GM12878 (cell line): Measurements from ENCODE around the gene C1orf35. TPM values are rescaled to one million over a fixed set of nuclear protein-coding genes. Genes with fewer than 3 reads are reported as not detected.
A peak's percentile ranks its signal among the peaks of the same experiment; 100 is the strongest.

Experiments used
- ATAC-seq: fragments of 200-7000 bp; cut with Tn5 transposase; 3 replicates; pipeline ENCODE4 v1.9.1; 2020; ENCODE audit warnings: mild to moderate bottlenecking, moderate library complexity
- BruUV-seq: library from RNA; stranded (reverse); fragments of 400-500 nt; replicated peaks from 2 replicates; lab custom pipeline; 2021; lab: Mats Ljungman, UMichigan
- CTCF ChIA-PET: fragments of 300-600 bp; sonication (Branson Sonifier 250); formaldehyde crosslinking; extraction: SDS; loops from one replicate; lab custom pipeline; 2021; ENCODE audit warnings: inconsistent platforms; lab: Yijun Ruan, JAX
- POLR2A ChIA-PET: fragments of 350-600 bp; formaldehyde crosslinking; extraction: SDS; loops from one replicate; lab custom pipeline; 2021; ENCODE audit warnings: inconsistent platforms; lab: Charles Lee
- RAD21 ChIA-PET: fragments of 300-600 bp; sonication (Branson Sonifier 250); formaldehyde crosslinking; loops from one replicate; lab custom pipeline; 2023; ENCODE audit warnings: antibody characterized with exemption; ENCODE audit not compliant: unreplicated experiment; lab: Charles Lee
- SMC1A ChIA-PET: fragments of 300-600 bp; sonication (Branson Sonifier 250); formaldehyde crosslinking; loops from one replicate; lab custom pipeline; 2023; ENCODE audit not compliant: unreplicated experiment, uncharacterized antibody; lab: Charles Lee
- DNase-seq: peaks from one replicate; pipeline ENCODE4 v3.0.0-alpha.2; 2011; ENCODE audit warnings: low read depth, low spot score
- FAIRE-seq: peaks from 3 replicates; lab custom pipeline; 2011; peaks lifted over from hg19 to GRCh38; lab: Jason Lieb, UNC
- H2AFZ ChIP-seq: 2 replicates; pipeline ENCODE4 v1.6.0; 2011; ENCODE audit warnings: low read depth, low read length, control low read depth; ENCODE audit not compliant: control insufficient read depth
- H3K27ac ChIP-seq: 2 replicates; pipeline ENCODE4 v1.5.1; 2011; ENCODE audit warnings: control low read depth; ENCODE audit not compliant: control insufficient read depth, insufficient read depth
- H3K27me3 ChIP-seq, 2 experiments: replicated peaks in 1 of 2; 2 replicates each; pipeline versions ENCODE4 v1.6.0 to v1.6.1; 2011; ENCODE audit warnings: low read length in 1 of 2; ENCODE audit not compliant: control insufficient read depth in 2 of 2, insufficient read depth in 2 of 2
- H3K36me3 ChIP-seq, 2 experiments: 2 replicates each; pipeline ENCODE4 v1.5.1; 2011; ENCODE audit warnings: low read length in 1 of 2; ENCODE audit not compliant: control insufficient read depth in 2 of 2, insufficient read depth in 2 of 2
- H3K4me1 ChIP-seq: 2 replicates; pipeline ENCODE4 v1.6.1; 2011; ENCODE audit warnings: mild to moderate bottlenecking, low read length, moderate library complexity, mixed read lengths; ENCODE audit not compliant: control insufficient read depth, insufficient read depth
- H3K4me2 ChIP-seq: 2 replicates; pipeline ENCODE4 v1.6.0; 2011; ENCODE audit warnings: control low read depth; ENCODE audit not compliant: control insufficient read depth, insufficient read depth
- H3K4me3 ChIP-seq: fragments of 200-600 bp; sonication (generic); 2 replicates; pipeline ENCODE4 v1.5.1; 2016
- H3K79me2 ChIP-seq: 2 replicates; pipeline ENCODE4 v1.6.0; 2011; ENCODE audit warnings: low read length; ENCODE audit not compliant: control insufficient read depth, insufficient read depth
- H3K9ac ChIP-seq: 2 replicates; pipeline ENCODE4 v1.8.0; 2011; ENCODE audit warnings: low read length, control low read depth, mixed read lengths; ENCODE audit not compliant: control insufficient read depth, insufficient read depth
- H3K9me3 ChIP-seq: replicated peaks from 3 replicates; pipeline ENCODE4 v1.5.1; 2011; ENCODE audit warnings: mild to moderate bottlenecking, low read length; ENCODE audit not compliant: control insufficient read depth, insufficient read depth
- H4K20me1 ChIP-seq: 2 replicates; pipeline ENCODE4 v1.6.0; 2011; ENCODE audit not compliant: control insufficient read depth, insufficient read depth
- HDGF ChIP-seq: fragments of 450-650 bp; IDR thresholded peaks from 2 replicates; pipeline ENCODE4 v1.6.1; 2016; ENCODE audit warnings: antibody characterized with exemption
- MAX ChIP-seq: IDR thresholded peaks from 2 replicates; pipeline ENCODE4 v1.6.1; 2012; ENCODE audit warnings: low read depth, low read length, improper control_type of control experiment
- PRDM15 ChIP-seq: fragments of 450-650 bp; formaldehyde crosslinking; IDR thresholded peaks from 2 replicates; pipeline ENCODE4 v1.4.0; 2020; ENCODE audit warnings: mild to moderate bottlenecking, moderate library complexity
- SREBF2 ChIP-seq: IDR thresholded peaks from 2 replicates; pipeline ENCODE4 v1.6.1; 2012; ENCODE audit warnings: mild to moderate bottlenecking, low read length
- YY1 ChIP-seq: IDR thresholded peaks from 2 replicates; pipeline ENCODE4 v1.6.1; 2011; ENCODE audit warnings: low read depth, mild to moderate bottlenecking, low read length
- WGBS: methylation state at CpG from one replicate; pipeline ENCODE4 v1.1.6; 2016; ENCODE audit warnings: low lambda C conversion rate; ENCODE audit not compliant: insufficient replicate concordance, insufficient coverage; ENCODE audit errors: missing lambda C conversion rate; 5-methylcytosine and 5-hydroxymethylcytosine counted together
- in situ Hi-C: fragments of 300-500 bp; cut with MboI; formaldehyde crosslinking; loops from 9 replicates; pipeline ENCODE4 v1.14.3; 2018; ENCODE audit warnings: mixed read lengths
- intact Hi-C: fragments of 100-400 bp; cut with micrococcal nuclease; formaldehyde crosslinking; loops from one replicate; pipeline ENCODE4 v1.14.2; 2022; ENCODE audit not compliant: unreplicated experiment
- polyA plus RNA-seq, 11 experiments: library from polyadenylated mRNA; depleted of rRNA in 4 of 11; unstranded in 6 of 11; stranded (reverse) in 5 of 11; fragments of >200 nt; fragmentation: Nextera tagmentation in 4 of 11; fragmentation: Illumina TruSeq in 1 of 11; extraction: Ambion mirVana in 4 of 11; extraction: Trizol in 1 of 11; gene quantifications; 1 replicate in 1 of 11; 2 replicates in 10 of 11; pipeline versions ENCODE4 v1.2.1 to v1.2.3, GENCODE V29; 2011 to 2016; ENCODE audit warnings: inconsistent platforms in 2 of 11, missing spikeins in 2 of 11, low read depth in 1 of 11
- total RNA-seq, 4 experiments: library from RNA; depleted of rRNA in 3 of 4; stranded (reverse); fragments of >200 nt in 3 of 4; fragmentation: Illumina TruSeq in 1 of 4; extraction: Trizol in 1 of 4; gene quantifications; 2 replicates each; pipeline versions ENCODE4 v1.2.1 to v1.2.3, GENCODE V29; 2013 to 2021

The C1orf35 gene
- total and polyA plus RNA-seq, 10 of the 15 experiments (the other 5 are each of a cell fraction or from before 2014, with no cell fraction given): 2.5 to 27.0 (median 10.6) TPM

GRCh38 chr1:228082214-228082917, 20.8 kb downstream of the C1orf35 start, which contains the start of gene ARF1 (continued):
- no peak for TF ChIP-seq MAX
- TF ChIP-seq YY1: peak; percentile 98
- TF ChIP-seq SREBF2: no peak
- TF ChIP-seq PRDM15: no peak

GRCh38 chr1:228081578-228082213, 21.4 kb downstream of the C1orf35 start:
- RAD21 ChIA-PET: interaction anchor here (1.2 to 1.4 kb wide), 2 partner anchors 45 to 56 kb away, joined by 4 to 5 read pairs; no protein-coding TSS in a partner anchor
- H2AFZ ChIP-seq: peak overlapping the region; percentile 93
- SMC1A ChIA-PET: interaction anchor here (1.7 kb wide), 1 partner anchor 82 kb away, joined by 5 read pairs; no protein-coding TSS in a partner anchor
- CTCF ChIA-PET: interaction anchor here (0.6 to 1.6 kb wide), 6 partner anchors 42 to 959 kb away, joined by 3 to 4 read pairs (median 3); no protein-coding TSS in a partner anchor
- TSS peak; percentile 61 for BruUV-seq
- DNase-seq (no peak), FAIRE-seq (no peak), ATAC-seq (peak; percentile 31)
- in situ Hi-C loops (no loop called here), intact Hi-C loops (loop anchor here (2.0 kb wide), 2 partner anchors 59 to 83 kb away; partner anchors contain the start of genes GUK1 and IBA57)
- H3K9me3 ChIP-seq: no peaks in the 10 kb centered on the region
- 0% methylated on average over 24 of the region's 31 CpGs for WGBS
- peak overlapping the region; percentile 94 for H3K27ac ChIP-seq
- peak overlapping the region; percentile 78 for H3K4me3 ChIP-seq
- H4K20me1 ChIP-seq: peaks cover 27% of the 10 kb centered on the region
- peaks cover 72% of the 10 kb centered on the region for H3K79me2 ChIP-seq
- H3K4me2 ChIP-seq: peak overlapping the region; percentile 92
- POLR2A ChIA-PET: interaction anchor here (1.0 to 2.0 kb wide), 6 partner anchors 25 to 85 kb away, joined by 3 to 7 read pairs (median 4); partner anchors contain the start of gene MRPL55
- peaks cover 27% of the 10 kb centered on the region for H3K4me1 ChIP-seq
- no peaks in the 10 kb centered on the region for H3K27me3 ChIP-seq
- no peaks in the 10 kb centered on the region for H3K36me3 ChIP-seq
- no peak for TF ChIP-seq YY1
- TF ChIP-seq HDGF: peak; percentile 38; the same call in 1 of the 2 replicates
- H3K9ac ChIP-seq: peak overlapping the region; percentile 99
